ENCODE measurements around the gene STAMBPL1.
"Not testable (repeated sequence)": the region's sequence is repeated elsewhere in the genome, so short reads cannot be mapped to it uniquely, and the experiment has no call there.

The STAMBPL1 gene

DNA sequence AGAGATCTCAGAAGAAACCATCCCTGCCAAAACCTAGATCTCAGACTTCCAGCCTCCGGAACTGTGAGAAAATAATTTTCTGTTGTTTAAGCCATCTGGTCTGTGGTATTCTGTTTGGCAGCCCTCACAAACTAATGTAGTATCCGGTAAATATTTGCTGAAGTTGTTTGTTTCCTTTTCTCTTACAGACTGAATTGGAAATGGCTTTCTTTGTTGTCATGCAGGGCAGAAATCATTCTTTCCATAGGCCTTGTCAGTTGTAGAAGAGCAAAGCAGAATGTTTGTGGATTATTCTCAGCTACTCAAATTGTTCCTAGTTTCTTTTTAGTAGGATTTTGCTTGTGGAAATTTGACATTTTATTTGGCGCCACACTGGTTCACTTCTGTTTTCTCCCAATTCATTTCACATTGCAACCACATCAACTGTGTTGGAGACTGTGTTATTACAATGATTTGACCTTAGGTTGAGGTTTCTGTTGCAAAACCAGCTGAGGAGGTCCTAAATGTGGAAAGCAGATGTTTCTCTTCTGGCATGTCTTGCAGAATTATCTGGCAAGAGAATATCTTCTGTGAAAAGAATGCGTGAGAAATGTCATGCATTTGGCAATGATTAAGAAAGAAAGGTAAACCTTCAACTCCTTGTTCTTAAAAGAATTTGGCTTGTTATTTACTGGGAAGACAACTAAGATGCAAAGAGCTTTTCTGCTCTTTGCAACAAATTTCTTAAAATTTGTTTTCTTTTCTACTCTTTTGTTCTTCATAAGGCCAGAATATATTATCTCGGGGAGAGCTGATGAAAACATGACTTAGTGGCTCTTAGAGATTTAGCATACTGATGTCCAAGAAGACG lies 46.7 kb downstream of the STAMBPL1 start:
- DNase-seq, result peak in 1 of 2 experiments; percentile 16

DNA sequence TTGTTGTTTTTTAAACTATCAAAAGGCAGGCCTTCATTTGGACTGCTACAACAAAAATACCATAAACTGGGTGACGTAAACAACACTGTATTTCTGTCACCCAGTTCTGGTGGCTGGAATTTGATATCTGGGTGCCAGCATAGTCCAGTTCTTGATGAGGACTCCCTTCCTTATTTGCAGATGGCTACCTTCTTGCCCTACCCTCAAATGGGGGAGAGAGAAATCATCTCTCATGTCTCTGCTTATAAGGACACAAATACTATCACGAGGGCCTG lies 47.3 kb downstream of the STAMBPL1 start:
- DNase-seq, result no peak

GRCh38 chr10:88928254-88928653 lies 48.2 kb downstream of the STAMBPL1 start:
- DNase-seq, result no peak

DNA sequence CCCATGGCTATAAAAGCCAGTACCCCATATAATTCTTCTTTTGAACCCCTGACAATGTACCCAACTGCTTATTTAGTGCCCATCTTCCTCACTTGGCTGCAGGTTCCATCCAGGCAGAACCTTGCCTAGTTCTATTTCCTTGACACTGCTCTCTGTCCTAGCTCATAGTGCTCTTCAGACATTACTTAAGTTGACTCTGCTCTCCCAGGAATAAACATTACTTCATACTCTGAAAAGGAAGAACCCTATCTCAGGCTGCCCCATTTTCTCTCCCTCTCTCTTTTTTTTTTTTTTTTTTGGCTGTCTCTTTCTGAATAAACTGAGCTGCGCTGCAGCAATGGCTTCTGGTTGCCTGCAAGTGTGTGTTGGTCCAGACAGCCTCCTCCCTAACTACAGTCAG lies 51.5 kb downstream of the STAMBPL1 start:
- DNase-seq, result no peak

- not testable (repeated sequence) for DNase-seq
These were observed 52.0 kb downstream of the STAMBPL1 start for GRCh38 chr10:88932029-88932428.

DNA sequence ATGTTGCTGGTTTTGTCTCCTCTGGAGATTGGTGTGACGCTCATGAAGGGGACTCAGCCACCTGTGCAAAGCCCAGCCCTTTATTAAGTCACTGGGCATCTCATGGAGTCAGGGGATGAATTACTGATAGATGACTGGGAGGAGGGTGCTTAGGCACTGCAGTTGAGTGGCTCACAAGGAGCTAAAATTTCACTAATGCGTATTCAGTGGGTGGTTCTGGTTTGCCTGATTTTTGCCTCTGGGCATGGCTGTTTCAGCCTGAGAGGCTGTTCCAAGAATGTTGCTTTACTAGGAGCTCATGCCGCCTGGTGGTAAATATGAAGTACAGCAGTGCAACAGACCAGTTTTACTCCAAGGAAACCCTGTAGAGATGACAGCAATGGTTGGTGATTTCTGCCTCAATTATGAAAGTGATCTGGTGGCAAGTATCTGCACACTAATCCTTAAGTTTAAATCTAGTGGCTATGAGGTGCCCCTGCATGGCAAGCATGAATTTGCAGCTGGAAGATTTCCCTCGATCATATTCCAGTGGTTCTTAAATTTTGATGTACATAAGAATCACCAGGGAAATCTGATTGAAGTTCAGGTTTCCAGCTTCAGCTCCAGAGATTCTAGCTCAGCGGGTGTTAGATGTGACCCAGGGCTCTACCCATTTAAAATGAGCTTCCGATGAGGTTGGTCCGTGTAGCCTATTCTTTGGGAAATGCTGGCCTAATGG lies 52.7 kb downstream of the STAMBPL1 start:
- DNase-seq, result peak; percentile 80 to 84

DNA sequence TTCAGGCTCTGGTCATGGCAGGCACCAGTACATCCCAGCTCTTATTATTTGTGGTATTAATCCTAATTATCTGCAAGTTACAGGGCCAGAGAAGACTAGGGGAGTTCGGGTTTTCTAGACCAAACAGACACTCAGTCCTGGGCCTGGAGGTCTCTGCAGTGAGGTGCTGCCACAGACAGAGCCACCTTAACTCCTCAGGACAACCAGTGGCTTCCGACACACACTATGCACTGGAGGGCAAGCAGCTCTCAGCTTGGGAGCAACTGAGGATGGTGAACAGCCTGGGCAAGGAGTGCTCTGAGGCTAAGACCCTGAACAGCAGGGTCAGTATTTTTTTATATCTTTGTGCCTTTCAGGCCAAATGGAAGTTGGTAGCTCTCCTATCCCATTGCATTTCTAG lies 53.5 kb downstream of the STAMBPL1 start:
- no peak for DNase-seq

- peak; percentile 69 to 82 for DNase-seq
These were observed 55.0 kb downstream of the STAMBPL1 start for GRCh38 chr10:88934900-88935672.

GRCh38 chr10:88936656-88937055 lies 56.6 kb downstream of the STAMBPL1 start:
- no peak for DNase-seq

DNA sequence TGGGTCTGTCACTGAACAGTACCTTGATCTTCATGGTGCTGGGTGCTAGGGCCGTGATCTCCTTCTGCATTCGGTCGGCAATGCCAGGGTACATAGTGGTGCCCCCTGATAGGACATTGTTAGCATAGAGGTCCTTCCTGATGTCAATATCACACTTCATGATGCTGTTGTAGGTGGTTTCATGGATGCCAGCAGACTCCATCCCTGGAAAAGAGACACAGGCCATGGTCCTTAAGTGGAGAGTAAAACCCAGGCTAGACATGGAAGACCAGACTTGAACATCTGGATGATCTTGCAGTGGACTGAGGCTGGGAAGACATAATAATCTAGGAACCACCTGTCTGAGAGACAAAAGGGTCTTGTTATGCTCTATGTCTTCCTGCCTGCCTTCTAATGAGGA lies 58.0 kb downstream of the STAMBPL1 start:
- DNase-seq, result no peak

- DNase-seq, result no peak
These were observed 58.9 kb downstream of the STAMBPL1 start for GRCh38 chr10:88938938-88939337.

GRCh38 chr10:88941026-88941425 lies 61.0 kb downstream of the STAMBPL1 start:
- no peak for DNase-seq

- no peak for DNase-seq
These were observed 63.7 kb downstream of the STAMBPL1 start for GRCh38 chr10:88943778-88944177.

- DNase-seq, result no peak
These were observed 64.8 kb downstream of the STAMBPL1 start for GRCh38 chr10:88944813-88945212.

GRCh38 chr10:88946200-88946599 lies 66.2 kb downstream of the STAMBPL1 start:
- DNase-seq, result no peak

- DNase-seq, result no peak
These were observed 67.0 kb downstream of the STAMBPL1 start for GRCh38 chr10:88946965-88947590.

- no peak for DNase-seq
These were observed 69.0 kb downstream of the STAMBPL1 start for GRCh38 chr10:88949051-88949450.

- DNase-seq, result no peak
These were observed 70.1 kb downstream of the STAMBPL1 start for GRCh38 chr10:88949912-88950837.

DNA sequence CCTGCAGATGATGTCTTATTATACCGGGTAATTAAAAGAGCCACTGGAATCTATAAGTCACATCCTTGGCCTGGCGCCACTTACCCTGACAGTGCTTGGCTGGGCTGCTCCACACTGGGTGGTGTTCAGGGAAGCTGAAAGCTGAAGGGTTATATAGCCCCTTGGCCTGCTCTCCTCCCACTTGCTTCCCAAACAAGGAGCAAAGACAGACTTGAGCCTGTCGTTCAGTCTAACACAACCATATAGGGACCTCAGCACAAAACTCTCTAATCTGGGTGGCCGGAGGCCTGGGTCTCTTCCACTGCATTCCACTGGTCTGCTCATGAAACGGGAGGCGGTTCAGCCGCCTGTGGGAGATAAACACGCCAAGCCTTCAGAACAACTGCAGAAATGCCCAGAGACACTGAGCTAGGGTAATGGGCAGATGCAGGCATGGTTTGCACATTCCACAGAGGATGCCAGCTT lies 72.6 kb downstream of the STAMBPL1 start, which contains the start of gene ACTA2:
Gene ACTA2 (minus strand): TSS at position 127 of the 465 bp plus-strand sequence. CDS start 3,843 bp downstream, outside the sequence.
- no peak for DNase-seq

- DNase-seq, result no peak
These were observed 73.6 kb downstream of the STAMBPL1 start for GRCh38 chr10:88953662-88954061.

- DNase-seq, result no peak
These were observed 74.5 kb downstream of the STAMBPL1 start for GRCh38 chr10:88954458-88955083.
